SK-N-MC (cell line): ENCODE results near the gene SRGAP3.

ENCODE experiments used
- EZH2 ChIP-seq: fragments of 200-600 bp; sonication (generic); IDR thresholded peaks from one replicate; pipeline ENCODE4 v1.6.1; 2017; ENCODE audit warnings: antibody characterized with exemption
- FOXP2 ChIP-seq: optimal IDR thresholded peaks from 2 replicates; pipeline ENCODE3; 2011; ENCODE audit warnings: mild to moderate bottlenecking, moderate library complexity; ENCODE audit not compliant: insufficient read depth; ENCODE audit errors: extremely low read length, control extremely low read depth
- POLR2AphosphoS5 ChIP-seq: IDR thresholded peaks from 2 replicates; pipeline ENCODE4 v1.6.1; 2012; ENCODE audit warnings: mild to moderate bottlenecking, low read depth, low read length, borderline replicate concordance

DNA sequence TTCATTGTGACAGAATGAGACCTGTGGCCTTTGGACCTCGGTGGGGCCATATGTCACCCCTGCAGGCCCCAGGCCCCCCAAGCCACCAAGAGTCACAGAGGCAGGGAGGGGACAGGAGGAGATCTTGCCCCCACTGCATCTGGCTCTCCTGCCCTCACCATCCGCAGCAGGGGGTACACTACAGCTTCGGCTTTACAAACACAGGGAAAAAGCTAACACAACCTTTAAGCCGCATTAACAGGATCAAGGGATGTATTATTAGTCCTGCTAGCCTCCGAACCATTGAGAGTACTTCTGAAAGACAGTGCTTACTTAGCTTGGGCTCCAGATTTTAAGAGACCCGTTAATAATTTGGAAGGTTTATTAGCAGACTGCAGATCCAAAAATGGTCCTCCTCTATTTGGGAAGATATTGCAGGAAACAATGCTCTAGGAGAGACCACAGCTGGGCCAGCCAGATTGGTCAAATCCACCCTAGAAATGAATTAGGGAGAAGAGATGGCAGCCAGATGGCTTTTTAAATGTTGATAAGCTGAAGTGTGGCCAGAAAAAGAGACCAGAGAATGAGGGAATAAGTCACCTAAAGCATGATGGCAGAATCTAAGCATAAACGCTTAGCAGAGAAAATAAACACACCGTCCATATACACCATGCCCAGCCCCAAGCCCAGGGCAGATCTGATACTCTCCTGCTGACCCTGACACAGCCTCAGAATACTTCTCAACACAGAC, 31.5 kb downstream of the SRGAP3 start:
- no peak for TF ChIP-seq POLR2AphosphoS5
- TF ChIP-seq EZH2 = no peak
- no peak for TF ChIP-seq FOXP2
